ENCODE measurements around the gene PRDM8.
"Not testable (repeated sequence)": the region's sequence is repeated elsewhere in the genome, so short reads cannot be mapped to it uniquely, and the experiment has no call there.

Gene PRDM8

DNA sequence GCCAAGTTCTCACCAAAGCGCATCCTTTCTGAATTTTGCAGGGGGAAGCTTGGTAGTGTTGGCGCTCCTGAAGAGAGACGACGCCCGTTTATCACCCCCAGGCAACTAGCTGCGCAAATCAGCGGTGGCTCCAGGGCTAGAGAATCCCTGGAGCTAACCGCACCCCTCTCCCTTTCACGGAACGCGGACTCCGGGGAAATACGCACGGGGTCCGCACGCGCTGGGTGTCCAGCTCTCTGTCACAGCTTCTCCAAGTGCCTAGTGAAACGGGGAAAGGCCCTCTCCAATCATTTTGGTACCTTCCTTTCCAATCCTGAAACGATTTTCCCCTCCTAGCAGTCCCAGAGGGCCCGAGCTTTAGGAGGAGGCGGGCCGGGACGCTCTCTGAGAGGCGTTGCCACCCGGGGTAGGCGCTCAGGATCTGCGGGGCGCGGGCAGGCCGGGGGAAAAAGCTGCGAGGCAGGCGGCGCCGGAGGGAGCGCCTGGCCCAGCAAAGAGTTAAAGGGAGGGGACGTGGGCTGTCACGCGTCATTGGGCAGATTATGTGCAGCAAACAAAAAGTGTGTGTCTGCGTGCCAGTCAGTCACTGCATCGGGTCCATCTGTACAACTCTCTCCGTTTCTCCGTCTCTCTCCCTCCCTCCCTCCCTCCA, at the start of gene PRDM8:
TSS of gene PRDM8 (plus strand) at position 582 of the 652 bp plus-strand sequence. CDS start 2,578 bp downstream, outside the sequence.
- DNase-seq, result peak; percentile 20 to 52

DNA sequence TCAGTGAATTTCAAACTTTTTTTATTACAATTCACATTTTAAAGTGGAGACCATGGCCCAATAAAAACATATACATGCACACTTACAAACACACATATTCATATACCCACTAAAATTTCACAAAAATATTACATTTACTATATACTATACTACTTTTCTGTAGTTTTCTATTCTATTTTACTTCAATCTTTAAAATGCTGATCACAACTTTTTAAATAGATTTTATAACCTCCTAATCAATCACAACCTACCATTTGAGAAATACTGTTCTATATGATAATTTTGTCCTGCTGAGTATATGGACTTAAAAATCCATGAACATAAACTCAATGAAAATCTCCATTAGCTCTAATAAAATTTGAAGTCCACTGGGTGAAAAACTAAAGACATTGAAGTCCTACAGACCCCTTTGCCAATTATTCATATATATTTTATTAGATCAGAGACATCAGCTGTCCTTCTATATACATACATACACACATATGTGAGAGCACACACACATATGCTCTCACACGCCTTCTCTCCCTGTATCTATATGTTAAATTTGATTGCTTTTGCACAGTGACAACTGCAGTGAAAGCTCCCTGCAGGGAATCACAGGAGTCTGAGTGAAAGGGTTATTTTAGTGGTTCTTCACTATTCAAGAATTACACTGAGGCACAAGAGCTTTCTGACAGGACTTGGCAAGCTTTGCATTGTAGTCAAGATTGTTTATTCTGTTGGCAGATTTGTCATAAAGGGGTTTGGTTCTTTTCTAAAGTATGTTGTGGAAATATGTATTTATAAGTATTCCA, 46.7 kb upstream of the PRDM8 start:
- DNase-seq, result no peak

DNA sequence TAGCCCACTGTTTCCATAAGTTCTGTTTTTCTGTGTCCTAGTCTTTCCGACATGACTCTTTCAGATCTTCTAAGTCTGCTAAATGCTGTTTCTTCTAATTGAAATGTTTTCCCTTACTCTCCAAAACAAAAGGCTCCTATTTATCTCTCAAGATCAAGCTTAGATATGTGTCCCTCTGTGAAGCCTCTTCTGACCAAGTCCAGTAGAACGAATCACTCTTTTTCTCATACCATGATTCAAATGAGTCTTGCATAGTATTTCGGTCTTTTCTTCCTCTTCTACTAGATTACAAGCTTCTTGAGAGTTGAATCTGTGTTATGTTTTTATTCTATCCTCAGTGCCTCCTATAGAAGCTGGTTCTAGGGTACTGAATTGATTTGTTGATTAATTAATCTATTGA, 45.3 kb upstream of the PRDM8 start:
- no peak for DNase-seq

DNA sequence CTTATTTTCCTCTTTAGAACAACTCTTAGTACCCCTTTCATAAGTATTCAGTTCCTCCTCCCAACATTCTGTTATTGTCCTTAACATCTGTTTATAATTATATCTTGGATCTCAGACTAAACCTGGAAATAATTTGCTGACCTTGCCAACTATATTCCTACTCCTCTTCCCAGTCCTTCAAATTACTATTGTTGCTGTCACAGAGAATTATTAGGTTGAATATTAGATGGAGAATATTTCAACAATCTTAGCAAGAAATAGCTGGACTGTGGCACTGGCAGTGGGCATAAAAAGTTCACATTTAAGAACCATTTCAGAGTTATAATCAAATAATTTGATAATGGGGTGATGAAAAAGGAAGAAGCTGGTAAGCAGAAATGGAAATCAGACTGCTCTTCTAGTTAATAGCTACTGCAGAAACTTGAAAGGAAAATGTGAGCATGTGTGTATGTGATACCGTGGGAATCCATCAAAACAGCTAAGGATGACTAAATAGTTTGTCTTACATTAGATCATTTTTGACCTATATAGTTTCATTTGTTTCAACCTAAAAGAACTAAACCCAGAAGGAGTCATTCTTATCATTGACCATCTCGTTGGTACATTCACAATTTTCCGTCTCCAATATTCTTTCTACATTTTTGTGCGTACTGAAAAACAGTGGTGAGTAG, 43.3 kb upstream of the PRDM8 start:
- DNase-seq, result no peak

DNA sequence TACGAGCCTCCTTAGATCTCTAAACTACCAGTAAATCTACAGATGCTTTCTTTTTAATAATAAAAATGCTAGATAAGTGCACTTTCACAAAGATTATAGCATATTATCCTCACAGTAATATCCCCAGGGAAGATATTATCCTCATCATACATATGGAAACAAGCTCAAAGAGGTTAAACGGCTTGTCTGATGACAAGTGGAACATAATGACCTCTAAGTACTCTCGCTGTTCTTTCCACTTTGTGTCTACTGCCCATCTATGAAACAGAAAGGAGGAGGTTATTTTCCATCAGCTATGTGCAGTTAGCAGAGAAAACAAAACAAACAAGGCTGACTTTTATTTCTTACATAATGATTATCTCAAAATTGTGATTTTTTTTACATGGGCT, 42.8 kb upstream of the PRDM8 start:
- peak; percentile 33 to 48 for DNase-seq

DNA sequence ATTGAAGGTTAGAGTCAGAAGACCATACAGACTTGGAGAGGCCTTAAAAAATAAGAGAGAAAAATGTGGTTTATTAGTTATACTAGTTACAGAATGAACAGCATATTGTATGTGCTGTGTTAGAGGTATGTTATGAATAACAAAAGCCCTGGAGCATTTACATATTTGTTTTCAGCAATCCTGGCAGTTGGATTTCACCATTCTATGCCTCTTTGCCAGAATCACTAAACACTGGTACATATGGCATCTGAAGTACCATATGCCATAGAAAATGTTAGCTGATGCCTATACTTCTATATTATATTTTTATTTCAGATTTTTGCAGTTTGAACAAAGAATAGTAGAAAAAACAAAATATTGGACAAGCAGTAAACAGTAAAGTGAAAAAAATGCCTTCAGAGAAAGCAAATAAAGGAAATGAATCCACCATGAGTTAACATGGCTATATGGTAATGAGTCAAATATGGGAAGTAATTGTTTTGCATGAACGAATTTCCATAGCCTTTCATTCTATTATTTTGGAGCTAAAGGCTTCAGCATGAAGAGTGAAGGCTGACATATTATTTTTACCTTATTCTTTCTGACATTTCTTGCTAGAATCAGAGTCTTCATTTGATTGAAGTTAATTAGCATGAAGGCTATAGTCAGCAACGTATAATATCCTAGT, 41.9 kb upstream of the PRDM8 start:
- no peak for DNase-seq

DNA sequence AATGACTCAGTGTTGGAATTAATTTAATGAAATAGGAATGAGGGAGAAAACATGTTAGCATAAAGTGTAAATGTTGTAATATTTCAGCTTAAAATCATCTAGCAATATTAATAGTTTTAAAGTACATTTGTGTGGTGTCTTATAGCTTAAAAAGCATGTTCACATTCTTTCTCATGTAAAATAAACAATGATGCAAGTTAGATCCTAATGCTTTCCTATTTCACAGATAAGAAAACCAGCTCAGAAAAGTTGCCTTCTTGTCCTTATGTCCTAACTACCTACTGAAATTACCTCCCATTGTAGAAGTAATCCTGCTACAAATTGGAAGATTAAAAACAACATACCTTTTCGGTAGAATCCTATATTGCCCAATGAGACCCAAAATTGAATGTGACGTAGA, 40.9 kb upstream of the PRDM8 start:
- DNase-seq, result no peak

DNA sequence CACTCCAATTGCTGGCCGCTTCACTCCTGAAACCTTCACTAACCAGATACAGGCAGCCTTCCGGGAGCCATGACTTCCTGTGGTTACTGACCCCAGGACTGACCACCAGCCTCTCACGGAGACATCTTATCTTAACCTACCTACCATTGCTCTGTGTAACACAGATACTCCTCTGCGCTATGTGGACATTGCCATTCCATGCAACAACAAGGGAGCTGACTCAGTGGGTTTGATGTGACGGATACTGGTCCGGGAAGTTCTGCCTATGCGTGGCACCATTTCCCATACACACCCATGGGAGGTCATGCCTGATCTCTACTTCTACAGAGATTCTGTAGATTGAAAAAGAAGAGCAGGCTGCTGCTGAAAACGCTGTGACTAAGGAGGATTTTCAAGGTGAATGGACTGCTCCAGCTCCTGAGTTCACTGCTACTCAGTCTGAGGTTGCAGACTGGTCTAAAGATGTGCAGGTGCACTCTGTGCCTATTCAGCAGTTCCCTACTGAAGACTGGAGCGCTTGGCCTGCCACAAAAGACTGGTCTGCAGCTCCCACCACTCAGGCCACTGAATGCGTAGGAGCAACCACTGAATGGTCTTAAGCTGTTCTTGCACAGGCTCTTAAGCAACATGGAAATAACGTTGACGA, 35.8 kb upstream of the PRDM8 start:
- no peak for DNase-seq

DNA sequence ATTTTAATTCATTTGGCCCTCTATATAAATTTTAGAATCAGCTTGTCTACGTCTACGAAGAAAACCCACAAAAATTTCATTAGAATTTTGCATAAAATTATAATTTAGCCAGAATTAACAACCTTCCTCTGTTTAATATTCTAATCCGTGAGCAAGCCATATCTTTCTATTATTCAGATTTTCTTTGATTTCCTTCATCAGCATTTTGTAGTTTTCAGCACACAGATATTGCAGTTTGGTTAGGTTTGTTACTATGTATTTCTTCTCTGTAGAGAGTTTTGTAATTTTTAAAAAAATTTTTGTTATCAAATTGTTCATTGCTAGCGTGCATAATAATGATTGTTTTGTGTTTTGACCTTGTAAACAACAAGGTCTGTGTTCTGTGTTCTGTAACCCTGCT, 34.9 kb upstream of the PRDM8 start:
- DNase-seq, result no peak

DNA sequence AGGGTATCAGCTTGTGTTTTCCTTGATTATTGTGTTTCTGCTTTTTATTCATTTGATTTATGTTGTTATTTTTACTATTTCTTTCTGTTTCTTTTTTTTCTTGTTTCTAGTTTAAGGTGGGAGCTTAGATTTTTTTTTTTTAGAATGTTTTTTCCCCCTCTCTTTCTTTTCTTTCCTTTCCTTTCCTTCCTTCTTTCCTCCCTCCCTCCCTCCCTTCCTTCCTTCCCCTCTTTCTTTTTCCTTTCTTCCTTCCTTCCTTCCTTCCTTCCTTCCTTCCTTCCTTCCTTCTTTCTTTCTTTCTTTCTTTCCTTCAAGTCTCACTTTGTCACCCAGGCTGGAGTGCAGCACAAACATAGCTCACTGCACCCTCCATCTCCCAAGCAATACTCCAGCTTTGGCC, 31.4 kb upstream of the PRDM8 start:
- DNase-seq, result no peak

DNA sequence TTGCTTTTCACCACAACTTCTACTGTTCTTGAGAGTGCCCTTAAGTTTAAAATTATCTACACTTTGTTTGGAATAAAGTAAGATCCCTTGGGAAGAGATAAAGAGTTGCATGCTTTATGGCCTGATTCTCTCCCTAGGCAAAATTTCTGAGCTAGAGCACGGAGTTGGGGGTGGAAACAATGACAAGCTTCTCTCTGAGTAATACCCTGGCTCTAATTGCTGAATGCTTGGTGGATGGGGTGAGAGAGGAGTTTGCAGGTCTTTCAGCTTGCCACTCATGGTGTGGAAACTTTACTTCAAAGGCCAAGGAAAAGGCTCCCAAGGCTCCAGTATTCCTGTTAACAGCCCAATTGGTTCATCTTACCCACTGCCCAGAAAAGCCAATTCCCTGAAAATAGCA, 26.1 kb upstream of the PRDM8 start:
- no peak for DNase-seq

DNA sequence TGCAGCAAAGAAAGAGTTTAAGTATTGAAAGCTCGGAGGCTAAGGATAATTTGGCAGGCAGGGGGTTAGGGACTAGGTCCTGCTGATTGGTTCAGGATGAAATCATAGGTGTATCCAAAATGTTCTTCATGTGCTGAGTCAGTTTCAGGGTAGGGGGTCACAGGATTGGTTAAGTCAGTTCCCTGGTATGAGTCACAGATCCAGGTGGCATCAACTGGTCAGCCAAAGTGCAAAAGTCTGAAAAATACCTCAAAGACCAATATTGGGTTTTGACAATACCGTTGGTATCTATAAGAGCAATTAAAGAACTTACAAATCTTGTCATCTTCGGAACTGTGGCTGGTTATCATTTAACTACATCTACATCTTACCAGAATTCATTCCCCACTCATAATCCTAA, 25.6 kb upstream of the PRDM8 start:
- no peak for DNase-seq

DNA sequence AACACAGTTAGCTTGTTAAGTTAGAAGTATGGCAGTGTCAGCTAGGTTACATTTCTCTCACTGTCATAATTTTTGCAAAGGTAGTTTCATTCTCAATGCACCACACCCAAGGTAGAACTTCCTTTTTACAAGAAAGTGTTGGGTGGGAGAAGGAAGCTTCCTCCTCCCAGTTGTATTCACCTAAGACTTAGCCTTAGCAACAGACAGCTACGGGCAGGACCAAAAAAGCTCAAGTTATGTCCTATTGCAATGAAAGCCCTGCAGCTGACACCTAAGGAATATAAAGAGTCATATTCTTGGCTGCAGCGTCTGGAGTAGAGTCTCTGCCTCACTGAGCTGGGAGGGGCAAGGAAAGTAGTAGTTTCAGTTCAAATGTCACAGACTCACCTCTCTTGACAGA, 25.1 kb upstream of the PRDM8 start:
- no peak for DNase-seq

DNA sequence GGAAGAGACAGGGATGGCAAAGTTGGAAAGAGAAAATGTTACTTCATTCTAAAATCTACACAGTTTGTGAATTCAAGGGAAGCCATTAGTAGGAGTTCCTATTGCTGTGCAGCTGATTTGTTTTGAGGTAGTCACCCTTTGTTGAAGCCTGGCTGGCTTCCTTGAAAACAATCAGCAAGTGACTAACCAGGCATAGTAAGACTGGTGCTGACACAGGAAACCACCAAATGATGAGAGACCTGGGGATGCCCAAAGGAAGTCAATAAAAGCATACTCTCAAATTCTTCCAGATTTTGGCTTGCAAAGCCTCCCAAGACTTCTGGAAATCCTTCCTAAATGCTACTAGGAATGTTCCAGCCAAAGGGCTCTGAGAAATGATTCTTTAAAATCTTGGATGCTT, 23.9 kb upstream of the PRDM8 start:
- DNase-seq, result no peak

DNA sequence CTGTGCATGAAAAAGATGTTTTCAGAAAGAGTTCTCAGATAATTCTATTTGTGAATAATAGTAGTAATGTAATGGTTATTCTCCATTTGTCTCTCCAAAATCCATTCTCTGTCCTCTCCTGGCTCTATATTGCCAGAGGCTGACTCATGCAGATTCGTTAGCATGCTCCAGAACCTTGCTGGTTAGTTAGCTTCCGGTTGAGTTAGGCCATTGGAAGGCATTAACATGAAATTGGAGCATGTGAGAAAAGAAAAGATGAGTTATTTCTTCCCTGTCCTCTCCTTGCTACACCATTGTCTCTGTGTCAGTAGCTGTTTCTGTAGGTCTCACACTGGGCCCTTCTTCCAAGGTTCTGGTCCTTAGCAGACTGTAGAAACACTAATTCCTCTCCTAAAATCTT, 23.5 kb upstream of the PRDM8 start:
- no peak for DNase-seq

DNA sequence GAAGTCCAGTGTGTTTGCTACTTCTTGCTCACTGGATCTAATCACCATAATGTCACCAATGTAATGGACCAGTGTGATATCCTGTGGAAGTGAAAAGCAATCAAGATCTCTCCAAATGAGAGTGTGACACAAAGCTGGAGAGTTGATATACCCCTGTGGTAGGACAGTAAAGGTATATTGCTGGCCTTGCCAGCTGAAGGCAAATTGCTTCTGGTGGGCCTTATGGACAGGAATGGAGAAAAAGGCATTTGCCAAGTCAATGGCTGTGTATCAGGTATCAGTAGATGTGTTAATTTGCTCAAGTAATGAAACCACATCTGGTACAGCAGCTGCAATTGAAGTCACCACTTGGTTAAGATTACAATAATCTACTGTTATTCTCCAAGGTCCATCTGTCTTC, 19.5 kb upstream of the PRDM8 start:
- DNase-seq, result not testable (repeated sequence)

DNA sequence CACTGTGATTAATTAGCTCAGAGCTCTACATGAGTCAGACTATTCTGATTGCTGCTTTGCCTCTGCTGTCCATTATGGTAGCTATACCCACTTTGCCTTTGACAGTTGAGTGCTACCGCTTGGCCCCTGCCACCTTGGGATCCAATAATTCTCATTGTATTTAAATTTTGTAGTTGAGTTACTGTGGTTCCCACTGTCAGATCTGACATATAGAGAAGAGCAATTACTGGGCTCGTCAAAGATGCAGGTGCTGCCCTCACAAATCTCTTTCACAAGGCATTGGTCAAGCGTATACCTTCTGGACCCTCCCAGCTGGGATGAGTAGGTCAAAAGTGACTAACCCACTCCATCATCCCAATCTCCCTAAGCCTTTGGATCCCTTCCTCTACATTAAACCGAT, 18.3 kb upstream of the PRDM8 start:
- DNase-seq, result no peak

DNA sequence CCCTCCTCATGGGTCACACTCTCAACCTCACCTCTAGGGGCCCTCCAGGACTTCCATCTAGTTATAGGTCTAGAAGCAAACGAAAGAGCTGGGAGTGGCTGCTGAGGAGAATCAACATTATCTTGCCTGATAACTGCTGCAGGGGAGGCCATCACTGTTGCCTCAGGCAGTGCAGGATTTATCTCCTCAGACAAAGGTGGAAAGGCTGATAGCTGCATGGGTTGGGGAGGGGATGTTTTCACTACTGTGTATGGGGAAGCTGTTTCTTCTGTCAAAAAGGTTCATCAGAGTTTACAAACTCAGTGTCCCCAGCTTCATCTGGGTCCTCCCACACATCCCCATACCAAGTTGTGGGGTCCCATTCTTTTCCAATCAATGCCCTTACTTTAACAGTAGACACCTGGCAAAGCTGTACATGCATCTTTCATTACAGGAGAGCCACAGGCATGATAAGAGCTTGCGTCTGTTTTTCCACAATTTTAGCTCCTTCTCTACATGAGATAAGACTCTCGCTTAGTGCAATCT, 17.6 kb upstream of the PRDM8 start:
- no peak for DNase-seq

DNA sequence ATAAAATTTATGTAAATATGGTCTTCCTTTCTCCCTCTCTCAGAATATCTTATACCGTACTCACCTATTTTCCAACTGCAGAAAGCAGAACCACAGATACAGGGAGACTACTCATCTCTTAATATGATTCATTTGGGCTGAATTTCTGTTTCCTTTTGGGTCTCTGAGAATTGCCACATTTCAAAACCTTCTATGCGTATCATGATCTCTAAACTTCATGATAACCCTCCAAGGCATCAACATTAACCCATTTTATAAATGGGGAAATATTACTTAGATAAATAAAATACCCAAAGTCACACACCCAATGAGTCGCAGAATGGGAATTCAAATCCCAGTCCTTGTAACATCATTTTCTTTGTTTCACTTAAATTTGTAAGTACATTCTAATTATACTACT, 16.6 kb upstream of the PRDM8 start:
- no peak for DNase-seq

DNA sequence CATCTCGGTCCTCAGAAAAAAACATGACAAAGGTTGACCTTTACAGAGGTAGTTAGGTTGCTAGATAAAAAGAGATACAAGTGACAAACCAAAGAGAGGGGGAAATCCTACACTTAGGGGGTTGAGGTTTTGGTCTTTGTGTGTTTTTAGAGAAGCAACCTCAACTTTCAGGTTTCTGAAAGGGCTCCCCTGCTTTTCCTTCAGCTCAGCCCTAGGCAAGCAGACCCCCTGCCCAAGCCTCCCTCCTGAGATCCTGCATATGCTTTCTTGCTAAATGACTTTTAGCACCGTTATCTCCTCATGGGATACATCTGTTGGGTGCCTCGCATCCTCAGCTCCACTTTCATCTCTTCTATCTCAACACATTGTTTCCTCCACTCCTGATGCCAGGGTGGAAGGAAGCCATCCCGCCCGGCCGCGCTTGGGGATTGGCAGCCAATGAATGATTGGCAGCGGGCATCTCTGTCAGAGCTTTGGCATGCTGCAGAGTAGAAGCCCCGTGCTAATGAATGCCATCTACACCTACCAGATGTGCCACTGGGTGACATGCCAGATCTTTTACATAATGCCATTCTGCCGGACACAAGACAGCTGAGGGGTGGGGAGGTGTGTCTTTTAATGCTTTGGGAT, 15.0 kb upstream of the PRDM8 start:
- no peak for DNase-seq

DNA sequence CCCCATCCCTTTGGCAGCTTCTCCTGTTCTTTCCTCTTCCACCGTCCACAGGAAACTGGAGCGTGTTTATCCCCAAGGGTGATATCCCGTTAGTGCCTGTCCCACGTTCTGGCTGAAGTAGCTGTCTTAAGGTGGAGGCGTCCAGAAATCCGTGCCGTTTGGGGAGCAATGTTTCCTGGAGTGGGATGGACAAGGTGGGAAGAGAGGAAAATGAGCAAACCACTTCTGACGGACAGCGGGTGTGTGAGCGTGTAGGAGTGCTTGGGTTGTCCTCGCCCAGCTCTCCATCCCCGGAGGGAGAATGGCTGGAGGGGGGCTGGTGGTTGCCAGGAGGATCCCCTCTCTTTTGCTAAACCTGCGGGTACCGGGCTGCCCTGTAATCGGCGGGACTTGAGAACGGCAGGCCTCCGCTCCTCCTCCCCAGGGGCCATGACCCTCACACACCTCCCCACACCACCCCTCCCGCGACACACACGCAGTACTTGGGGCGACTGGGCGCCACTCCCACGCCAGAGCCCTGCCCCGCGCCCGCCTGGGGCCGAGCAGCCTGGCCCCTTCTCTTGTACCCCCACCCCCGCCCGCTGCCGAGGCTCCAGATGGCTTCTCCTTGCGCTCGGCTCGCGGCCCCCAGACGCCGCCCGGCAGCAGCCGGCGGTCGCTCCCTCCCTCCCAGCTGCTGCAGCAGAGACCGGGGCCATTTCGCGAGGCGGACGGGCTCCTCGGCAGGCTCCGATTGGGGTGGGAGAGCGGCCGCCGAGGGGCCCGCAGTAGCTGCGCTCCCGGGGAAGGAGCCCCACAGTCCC, 13.9 kb upstream of the PRDM8 start:
- no peak for DNase-seq
